Gastroesophageal sphincter (tissue), 3 donors: ENCODE data around the gene B3GALT2.

Experiments used
- CTCF ChIP-seq, 4 experiments: fragments of 200-600 bp in 2 of 4; fragments of 450-650 bp in 2 of 4; sonication (generic) in 1 of 4; IDR thresholded peaks; one replicate each; pipeline ENCODE4 v1.5.1; 2017 to 2019; ENCODE audit warnings: antibody characterized with exemption in 4 of 4, mild to moderate bottlenecking in 2 of 4, moderate library complexity in 2 of 4
- EP300 ChIP-seq: sonication (generic); formaldehyde crosslinking; IDR thresholded peaks from one replicate; pipeline ENCODE4 v1.6.1; 2017; ENCODE audit warnings: antibody characterized with exemption, mild to moderate bottlenecking
- POLR2A ChIP-seq, 2 donors: fragments of 450-650 bp; IDR thresholded peaks; one replicate each; pipeline ENCODE4 v1.6.1; 2017; ENCODE audit warnings: antibody characterized with exemption in 2 of 2, mild to moderate bottlenecking in 2 of 2, moderate library complexity in 1 of 2
- POLR2AphosphoS5 ChIP-seq: sonication (generic); formaldehyde crosslinking; IDR thresholded peaks from one replicate; pipeline ENCODE4 v1.6.1; 2017; ENCODE audit warnings: antibody characterized with exemption

DNA sequence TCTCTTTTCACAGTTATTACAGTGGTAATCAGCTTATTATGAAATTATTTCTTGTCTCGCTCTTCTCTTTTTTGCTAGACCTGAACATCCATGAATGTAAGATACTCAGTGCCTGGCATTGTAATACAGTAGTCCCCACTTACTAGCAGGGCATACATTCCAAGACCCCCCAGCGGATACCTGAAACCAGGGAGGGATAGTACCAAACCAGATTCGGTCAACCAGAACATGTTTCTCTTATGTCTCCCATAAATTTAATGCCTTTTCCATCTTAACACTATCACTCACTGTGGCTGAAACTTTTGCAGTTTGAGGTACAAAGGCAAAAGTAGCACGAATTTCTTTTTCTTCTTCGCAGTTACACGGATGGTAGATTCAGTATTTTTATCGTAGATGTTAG is 24.6 kb upstream of the B3GALT2 start:
- TF ChIP-seq CTCF (IDR thresholded peaks at IDR 0.05) (no peak), POLR2A (IDR thresholded peaks at IDR 0.05) (no peak), EP300 (no peak), POLR2AphosphoS5 (no peak)
